Stimulated activated CD4-positive, alpha-beta T cell treated with anti-CD3 and anti-CD28 coated beads, Interleukin-2, amount 100 ng/mL, for 24 hours (primary cell): Measurements from ENCODE around the gene TMEM97.
A peak's percentile ranks its signal among the peaks of the same experiment; 100 is the strongest.
"Not testable (repeated sequence)": the region's sequence is repeated elsewhere in the genome, so short reads cannot be mapped to it uniquely, and the experiment has no call there.

ENCODE experiments used
- DNase-seq, 2 donors: peaks; one replicate each; pipeline ENCODE4 v3.0.0-alpha.2; 2020

The TMEM97 gene

DNA sequence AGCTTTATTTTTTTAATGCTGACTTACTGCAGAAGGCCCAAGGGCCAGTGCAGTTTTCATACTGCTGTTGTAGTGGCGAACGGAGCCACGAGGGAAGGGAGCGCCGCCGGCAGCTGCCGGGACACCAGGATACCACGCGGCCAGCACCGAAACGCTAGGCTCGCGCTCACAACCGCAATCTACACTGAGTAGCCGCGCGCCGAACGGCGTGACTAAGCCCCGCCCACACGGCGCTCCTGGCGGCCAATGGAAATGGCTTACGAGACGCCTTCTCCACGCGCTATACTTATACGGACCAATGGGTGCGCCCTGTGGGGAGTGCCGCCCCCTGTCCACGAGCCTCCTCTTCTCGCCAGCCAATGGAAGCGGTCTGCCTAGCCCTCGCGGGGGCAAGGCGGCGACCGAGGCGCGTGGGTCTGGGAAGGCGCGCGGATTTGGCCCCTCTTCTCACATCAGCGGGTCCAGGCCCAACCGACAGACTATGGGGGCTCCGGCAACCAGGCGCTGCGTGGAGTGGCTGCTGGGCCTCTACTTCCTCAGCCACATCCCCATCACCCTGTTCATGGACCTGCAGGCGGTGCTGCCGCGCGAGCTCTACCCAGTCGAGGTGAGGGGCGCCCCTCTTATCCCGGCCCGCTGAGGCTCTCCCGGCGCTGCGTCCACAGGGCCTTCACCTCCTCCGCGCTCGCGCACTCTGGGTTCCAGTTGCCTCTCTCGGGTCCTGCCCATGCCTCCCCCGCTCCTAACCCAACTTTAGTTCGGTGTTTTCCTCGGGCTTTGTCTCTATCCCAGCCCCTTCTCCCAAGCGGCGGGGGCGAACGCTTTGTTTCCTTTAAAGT is at the start of gene TMEM97:
Gene TMEM97 (plus strand): TSS at position 442 of the 839 bp plus-strand sequence. CDS start 40 bp downstream, at position 482.
- DNase-seq, result peak; percentile 96 to 97

DNA sequence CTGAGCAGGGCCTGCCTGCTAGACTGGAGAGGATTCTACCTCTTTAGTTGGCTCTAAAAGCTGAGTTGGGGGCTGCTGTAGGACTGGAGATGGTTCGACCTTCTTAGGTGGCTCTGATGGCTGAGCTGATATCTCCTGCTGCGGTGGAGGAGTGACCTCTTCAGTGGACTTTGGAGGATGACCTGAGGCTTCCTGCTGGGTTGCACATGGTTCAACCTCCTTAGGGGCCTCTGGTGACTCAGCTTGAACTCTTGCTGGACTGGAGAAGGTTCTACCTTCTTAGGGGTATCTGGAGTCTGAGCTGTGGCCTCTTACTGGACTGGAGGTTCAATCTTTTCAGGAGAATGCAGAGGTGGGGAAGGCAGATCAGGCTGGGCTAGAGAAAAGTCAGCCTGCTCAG is 48.9 kb upstream of the TMEM97 start:
- no peak for DNase-seq

DNA sequence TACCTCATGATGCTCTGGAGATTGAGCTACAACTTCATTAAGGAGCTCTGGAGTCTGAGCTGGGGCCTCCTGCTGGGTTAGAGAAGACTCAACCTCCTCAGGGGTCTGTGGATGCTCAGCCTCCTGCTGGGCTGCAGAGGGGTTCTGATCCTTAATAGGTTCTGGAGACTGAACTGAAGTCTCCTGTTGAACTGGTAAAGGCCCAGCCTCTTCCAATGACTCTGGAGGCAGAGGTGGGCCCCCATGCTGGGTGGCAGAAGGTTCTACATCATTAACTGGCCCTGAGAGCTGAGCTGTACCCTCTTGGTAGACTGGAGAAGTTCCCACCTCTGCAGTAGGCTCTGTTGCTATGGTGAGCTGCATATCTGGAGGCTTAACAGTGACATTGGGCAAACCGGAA is 48.1 kb upstream of the TMEM97 start:
- DNase-seq, result no peak

DNA sequence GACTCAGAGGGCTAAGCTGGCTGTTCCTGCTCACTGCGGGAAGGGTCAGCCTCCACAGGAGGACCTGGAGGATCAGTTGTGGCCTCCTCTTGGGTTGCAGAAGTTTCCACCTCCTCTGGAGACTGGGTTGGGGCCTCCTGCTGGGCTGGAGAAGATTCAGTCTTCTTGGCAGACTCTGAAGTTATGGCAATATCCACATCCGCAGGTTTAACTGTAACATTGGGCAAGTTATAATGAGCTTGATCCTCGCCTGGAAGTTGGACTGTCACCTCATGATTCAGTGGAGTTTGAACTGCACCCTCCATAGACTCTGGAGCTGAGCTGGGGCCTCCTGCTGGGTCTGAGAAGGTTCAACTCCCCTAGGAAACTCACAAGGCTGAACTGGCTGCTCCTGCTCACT is 47.6 kb upstream of the TMEM97 start:
- no peak for DNase-seq

DNA sequence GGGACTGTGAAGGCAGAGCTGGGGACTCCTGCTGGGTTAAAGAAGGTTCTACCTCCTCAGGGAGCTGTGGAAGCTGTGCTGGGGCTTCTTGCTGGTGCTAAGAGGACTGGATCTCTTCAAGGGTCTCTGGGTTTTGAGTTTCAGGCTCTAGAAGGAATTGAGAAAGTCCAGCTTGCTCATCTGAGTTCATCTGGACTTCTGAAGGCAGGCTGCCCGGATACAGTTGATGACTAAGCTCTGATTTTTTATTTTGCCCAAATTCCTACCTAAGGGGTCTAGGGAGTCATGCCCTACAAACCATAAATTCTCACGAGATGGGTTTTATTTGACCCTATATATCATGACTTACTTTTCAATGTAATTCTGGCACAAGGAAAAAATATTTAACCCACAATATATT is 46.8 kb upstream of the TMEM97 start:
- DNase-seq, result no peak

DNA sequence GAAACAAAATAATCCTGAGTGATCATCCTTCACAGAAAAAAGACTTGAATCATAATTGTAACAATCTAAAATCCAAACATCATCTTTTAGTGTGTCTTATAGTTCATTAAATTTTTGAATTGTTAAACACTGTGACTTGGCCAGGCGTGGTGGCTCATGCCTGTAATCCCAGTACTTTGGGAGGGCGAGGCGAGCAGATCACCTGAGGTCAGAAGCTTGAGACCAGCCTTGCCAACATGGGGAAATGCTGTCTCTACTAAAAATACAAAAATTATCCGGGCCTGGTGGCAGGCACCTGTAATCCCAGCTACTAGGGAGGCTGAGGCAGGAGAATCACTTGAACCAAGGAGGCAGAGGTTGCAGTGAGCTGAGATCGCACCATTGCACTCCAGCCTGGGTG is 45.7 kb upstream of the TMEM97 start:
- DNase-seq, result not testable (repeated sequence)

DNA sequence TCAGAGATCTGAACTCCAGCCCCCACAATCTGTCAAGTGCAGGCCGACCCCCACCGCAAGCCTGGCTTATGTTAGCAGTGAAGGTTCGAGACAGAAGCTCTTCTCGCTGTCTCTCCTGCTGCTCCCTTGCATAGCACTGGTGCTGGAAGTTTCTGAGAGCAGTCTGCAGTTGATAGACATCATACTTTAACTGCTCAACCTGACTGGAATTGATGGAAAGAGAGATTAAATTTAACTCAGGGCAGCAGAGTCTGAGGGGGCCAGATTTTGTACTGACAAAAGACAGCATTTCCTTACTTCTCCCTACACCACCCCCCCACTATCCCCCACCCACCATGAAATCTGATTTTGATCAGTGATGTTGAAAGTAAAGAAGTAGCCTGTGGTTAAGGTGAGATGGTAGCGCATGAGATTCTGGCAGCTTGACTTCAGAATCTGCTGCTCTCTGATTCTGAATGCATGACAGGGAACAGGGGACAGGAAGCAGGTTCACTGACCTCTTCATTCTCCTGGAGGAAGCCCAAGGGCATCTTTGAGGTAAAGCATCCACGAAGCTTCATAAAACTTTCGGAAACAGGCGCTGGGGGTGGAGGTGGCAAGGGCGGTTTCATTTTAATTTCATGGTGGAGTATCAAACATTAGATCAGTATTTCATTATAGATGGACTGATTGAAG is 44.3 kb upstream of the TMEM97 start:
- no peak for DNase-seq

DNA sequence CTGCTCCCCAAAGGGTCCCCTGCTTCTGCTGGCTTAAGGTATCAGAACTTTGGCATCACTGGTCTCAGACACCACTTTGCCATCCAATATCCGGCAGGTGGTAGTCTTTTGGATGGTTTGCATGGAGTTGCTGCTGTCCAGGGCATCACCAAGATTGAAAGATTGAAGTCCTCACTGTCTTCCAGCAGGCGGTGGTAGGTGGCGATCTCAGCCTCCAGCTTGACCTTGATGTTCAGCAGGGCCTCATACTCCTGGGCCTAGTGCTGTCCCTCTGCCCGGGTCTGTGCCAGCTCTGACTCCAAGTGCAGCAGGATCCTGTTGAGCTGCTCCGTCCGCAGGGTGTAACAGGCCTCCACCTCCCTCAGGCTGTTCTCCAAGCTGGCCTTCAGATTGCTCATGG is 43.0 kb upstream of the TMEM97 start:
- DNase-seq, result no peak

DNA sequence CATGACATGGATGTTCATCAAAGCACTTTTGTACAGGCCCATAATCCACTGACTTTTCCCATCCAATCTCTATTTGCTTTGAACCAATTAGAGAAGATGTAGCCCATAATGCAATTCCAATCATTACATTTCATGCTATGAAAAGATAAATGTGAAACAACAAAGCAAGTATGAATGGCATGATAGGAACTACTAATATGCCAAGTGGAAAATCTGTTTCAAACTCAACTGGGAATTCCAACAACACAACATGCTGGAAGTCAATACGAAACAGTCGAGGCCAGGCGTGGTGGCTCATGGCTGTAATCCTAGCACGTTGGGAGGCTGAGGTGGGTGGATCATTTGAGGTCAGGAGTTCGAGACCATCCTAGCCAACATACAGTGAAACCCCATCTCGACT is 39.6 kb upstream of the TMEM97 start:
- no peak for DNase-seq

DNA sequence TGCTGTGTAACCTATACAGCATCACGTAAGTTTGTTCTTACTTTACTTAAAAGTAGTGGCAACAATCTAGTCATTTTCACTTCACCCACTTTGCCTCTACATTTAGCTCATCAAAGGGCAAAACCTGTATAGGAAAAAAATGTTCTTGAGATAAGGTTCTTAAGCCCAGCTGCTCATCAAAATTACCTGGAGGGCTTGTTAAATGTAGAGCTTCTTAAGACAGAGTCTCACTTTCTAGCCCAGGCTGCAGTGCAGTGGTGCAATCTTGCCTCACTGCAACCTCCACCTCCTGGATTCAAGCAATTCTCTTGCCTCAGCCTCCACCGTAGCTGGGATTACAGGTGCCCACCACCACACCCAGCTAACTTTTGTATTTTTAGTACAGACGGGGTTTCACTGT is 38.2 kb upstream of the TMEM97 start:
- DNase-seq, result no peak

DNA sequence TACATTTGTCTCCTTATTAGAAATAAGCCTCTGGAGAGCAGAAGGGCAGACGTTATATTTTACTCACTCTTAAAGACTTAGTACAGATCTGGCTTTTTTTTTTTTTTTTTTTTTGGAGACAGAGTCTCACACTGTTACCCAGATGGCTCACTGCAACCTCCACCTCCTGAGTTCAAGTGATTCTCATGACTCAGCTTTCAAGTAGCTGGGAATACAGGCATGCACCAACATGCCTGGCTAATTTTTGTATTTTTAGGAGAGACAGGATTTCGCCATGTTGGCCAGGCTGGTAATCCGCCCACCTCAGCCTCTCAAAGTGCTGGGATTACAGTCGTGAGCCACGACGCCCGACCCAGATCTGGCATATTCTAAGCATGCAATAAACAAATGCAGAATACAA is 36.4 kb upstream of the TMEM97 start:
- DNase-seq, result no peak

DNA sequence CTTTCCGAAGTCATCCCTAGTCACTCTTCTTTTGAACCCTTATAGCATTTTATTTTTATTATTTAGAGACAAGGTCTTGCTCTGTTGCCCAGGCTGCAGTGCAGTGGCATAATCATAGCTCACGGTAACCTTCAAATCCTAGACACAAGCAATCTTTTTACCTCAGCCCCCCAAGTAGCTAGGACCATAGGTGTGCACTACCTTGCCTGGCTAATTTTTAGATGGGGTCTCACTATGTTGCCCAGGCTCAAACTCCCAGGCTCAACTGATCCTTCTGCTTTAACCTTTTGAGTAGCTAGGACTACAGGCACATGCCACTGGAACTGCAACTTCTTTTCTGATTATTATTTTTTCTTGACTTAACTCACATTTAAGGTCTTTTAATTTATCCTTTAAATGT is 33.0 kb upstream of the TMEM97 start:
- no peak for DNase-seq

DNA sequence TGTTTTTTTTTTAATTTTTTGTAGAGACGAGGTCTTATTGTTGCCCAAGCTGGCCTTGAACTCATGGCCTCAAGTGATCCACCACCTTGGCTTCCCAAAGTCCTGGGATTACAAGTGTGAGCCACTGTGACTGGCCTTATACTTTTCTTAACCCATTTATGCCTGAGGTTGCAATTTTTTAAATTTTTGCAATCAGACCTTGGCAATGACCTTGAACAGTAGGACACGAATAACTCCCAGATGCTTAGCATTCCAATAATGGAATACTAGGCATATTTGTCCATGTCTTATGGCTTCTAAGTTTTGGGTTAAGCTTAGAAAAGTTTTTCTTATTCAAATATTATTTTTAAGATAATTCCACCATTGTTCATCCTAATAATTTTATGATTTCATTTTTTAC is 28.3 kb upstream of the TMEM97 start:
- no peak for DNase-seq

DNA sequence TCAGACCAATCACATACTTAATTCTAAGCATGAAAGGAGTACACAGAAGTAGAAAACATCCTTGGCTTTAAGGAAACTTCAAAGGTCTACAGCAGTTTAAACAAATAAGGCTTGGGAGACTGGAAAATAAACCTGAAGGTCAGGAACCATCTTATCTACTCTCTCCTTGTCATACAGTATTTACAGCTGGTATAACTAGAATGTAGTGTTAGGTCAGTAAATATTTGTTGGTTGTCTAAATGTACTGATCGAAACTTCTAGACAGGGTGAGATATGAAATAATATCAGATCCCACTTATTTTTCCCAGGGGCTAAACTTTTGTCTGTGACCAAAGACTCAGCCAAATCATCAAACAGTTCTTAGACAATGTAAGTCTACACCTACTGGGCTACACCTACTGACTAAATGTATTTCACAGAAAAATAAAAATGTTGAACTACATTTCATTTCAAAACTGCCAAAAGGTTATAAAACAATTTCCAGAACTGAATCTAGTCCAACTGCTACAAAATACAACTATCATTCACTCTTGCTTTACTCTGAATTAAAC is 27.1 kb upstream of the TMEM97 start:
- DNase-seq, result no peak

DNA sequence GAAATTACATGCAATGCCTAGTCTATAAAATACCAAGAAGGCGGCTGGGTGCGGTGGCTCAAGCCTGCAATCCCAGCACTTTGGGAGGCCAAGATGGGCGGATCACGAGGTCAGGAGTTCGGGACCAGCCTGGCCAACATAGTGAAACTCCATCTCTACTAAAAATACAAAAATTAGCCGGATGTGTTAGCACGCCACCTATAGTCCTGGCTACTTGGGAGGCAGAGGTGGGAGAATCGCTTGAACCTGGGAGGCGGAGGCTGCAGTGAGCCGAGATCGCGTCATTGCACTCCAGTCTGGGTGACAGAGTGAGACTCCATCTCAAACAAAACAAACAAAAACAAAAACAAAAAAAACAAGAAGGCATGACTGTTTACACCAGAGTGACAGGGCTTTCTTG is 26.1 kb upstream of the TMEM97 start:
- not testable (repeated sequence) for DNase-seq

DNA sequence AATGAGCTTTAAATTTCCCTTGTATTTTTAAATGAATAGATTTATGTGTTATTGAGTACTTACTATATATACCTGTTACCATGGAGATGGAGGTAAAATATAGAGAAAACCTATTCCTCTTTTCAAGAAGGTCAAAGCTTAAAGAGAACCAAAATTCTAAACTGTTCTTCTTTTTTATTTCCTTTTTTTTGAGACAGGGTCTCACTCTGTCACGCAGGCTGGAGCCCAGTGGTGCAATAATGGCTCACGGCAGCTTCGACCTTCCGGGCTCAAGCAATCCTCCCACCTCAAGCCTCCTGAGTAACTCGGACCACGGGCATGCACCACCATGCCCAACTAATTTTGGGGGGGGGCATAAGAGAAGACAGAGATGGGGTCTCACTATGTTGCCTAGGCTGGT is 25.0 kb upstream of the TMEM97 start:
- no peak for DNase-seq

DNA sequence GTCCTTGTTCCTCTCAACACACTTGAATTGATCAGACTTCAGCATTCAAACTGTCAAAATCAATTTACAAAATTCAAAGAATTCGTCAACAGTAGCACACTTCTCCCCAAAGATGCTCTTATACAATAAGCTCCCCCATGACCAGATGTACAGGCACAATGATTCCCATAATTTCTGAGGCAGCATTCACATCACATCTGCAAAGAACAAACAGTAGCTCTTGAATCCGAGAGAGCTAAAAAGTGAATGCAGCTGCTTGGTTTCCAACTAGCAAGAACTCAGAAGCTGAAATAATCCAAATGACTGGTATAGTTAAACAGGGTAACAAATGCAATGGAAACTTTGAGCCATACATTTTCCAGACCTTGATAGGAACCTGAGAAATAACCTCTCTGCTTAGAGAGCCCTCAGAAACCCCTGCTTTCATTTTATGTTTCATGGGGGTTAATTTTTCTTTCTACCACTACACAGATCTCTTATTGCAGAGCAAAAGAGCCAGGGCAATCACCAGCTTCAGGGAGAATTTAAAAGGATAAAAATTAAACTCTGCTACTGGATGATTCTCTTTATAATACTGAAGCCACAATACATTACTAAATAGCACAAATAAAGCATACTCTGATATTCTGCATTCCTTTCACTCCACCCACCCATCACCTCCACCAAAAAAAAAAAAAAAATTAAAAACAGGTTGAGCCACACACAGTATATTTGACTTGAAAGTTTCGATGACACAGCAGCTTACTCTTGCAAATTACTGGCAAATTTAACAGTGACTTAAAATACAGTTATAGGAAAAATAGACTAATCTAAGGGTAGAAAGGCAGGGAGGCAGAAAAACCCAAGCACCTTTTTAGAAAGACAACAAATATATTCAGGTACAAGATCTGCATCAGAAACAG is 23.1 kb upstream of the TMEM97 start:
- DNase-seq, result no peak

DNA sequence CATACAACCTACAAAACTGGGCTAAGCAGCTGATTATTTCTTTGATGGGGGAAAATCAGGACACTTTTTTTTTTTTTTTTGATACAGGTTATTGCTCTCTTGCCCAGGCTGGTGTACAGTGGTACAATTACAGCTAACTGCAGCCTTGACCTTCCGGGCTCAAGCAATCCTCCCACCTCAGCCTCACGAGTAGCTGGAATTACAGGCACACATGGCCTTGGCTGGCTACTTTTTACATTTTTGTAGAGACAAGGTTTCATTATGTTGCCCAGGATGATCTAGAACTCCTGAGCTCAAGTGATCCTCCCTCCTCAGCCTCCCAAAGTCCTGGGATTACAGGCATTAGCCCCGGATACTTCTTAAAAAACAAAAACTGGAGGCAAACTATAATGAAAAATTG is 20.6 kb upstream of the TMEM97 start:
- no peak for DNase-seq

DNA sequence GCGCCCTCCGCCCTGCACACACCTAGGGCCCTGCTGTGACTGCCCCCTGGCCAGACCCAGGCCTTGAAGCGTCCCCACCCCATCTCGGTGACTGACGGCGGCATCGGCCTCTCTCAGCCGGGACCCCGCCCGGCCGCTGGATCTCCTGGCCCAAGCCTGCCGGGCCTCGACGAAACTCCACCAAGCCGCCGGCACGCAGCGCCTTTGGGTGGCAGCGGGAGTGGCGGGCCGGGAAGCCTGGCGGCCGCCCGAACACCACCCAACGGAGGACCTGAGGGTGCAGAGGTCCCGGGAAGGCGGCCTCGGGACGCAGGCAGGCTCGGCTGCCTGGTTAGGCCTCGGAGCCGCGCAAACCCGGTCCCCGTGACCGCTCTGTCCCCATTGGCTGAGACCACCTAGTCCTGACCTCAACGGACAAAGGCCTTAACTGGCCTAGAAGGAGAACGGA is 12.0 kb upstream of the TMEM97 start:
- no peak for DNase-seq

DNA sequence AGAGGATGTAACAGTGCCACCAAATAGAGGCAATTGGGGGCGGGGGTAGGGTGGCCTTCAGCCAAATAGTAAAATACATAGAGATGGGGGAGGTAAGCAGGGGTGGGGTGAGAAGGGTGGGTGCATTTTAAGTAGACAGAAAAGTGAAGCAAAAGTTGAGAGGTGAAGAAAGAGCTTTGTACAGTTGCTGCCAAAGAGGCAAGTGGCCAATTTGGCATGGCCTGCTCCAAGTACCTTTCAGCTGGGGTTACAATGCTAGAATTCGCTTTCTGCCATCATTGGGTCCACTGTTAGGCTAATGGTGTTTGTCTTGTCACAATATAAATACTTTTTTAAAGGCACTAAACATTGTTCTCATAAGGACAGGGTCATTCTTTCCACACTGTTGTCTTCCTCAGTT is 5.2 kb upstream of the TMEM97 start:
- DNase-seq, result no peak

DNA sequence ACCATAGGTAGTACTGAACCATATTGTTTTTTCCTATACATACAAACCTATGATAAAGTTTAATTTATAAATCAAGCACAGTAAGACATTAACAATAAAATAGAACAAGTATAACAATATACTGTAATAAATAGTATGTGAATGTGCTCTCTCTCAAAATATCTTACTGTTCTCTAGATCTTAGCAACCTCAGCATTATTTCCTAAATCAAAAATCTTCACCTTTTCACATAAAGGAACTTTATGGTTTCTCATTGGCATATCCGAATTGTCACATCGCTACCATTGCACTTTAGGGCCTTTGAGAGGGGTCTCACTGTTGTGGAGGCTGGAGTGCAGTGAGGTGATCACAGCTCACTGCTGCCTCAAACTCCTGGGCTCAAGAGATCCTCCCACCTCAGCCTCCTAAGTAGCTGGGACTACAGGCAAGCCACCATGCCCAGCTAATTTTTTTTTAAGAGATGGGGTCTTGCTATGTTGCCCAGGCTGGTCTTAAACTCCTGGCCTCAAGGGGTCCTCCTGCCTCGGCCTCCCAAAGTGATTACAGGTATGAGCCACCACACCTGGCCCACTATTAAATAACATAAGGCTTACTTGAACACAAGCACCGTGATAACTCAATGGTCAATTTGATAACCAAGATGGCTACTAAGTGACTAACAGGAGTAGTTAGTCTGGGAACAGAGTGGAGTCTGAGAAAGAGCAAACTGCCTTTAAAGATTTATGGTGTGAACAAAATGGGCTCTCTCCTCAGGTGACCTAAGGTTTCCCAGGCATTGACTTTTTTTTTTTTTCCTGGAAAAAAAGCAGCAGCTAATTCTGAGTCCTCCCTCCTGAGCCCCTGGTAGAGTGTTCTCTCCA is 2.9 kb upstream of the TMEM97 start:
- no peak for DNase-seq
